Psoas muscle (tissue), 8 donors: ENCODE results near the gene B3GNT9. TPM values are rescaled to one million over a fixed set of nuclear protein-coding genes. Genes with fewer than 3 reads are reported as not detected.

Source experiments
- ATAC-seq, 4 donors: fragments of 200-7000 bp; cut with Tn5 transposase; one replicate each; pipeline ENCODE4 v1.9.1; 2020; ENCODE audit warnings: moderate library complexity in 3 of 4, mild to moderate bottlenecking in 2 of 4
- DNase-seq, 2 donors: peaks; one replicate each; pipeline ENCODE4 v3.0.0-alpha.2; 2020
- H3K27ac ChIP-seq: fragments of 200-600 bp; one replicate; pipeline ENCODE4 v1.8.0; 2022
- H3K27me3 ChIP-seq, 3 donors: fragments of 200-600 bp in 1 of 3; one replicate each; pipeline versions ENCODE4 v1.6.1 to v1.8.0; 2013 to 2022; ENCODE audit warnings: low read length in 2 of 3, mild to moderate bottlenecking in 2 of 3, moderate library complexity in 1 of 3; ENCODE audit not compliant: insufficient read depth in 3 of 3
- H3K36me3 ChIP-seq, 2 donors: fragments of 200-600 bp in 1 of 2; one replicate each; pipeline versions ENCODE4 v1.6.1 to v1.8.0; 2013 to 2022; ENCODE audit warnings: low read depth in 1 of 2, mild to moderate bottlenecking in 1 of 2, moderate library complexity in 1 of 2; ENCODE audit not compliant: insufficient read depth in 1 of 2
- H3K4me1 ChIP-seq: fragments of 200-600 bp; one replicate; pipeline ENCODE4 v1.8.0; 2022
- H3K4me3 ChIP-seq: fragments of 200-600 bp; one replicate; pipeline ENCODE4 v1.8.0; 2022; ENCODE audit warnings: mild to moderate bottlenecking
- H3K9me3 ChIP-seq: fragments of 200-600 bp; one replicate; pipeline ENCODE4 v1.8.0; 2022
- WGBS, 3 donors: extraction: QIAGEN DNeasy Blood & Tissue Kit; methylation state at CpG; one replicate each; pipeline versions ENCODE4 v1.1.6 to v1.1.7; 2013; 5-methylcytosine and 5-hydroxymethylcytosine counted together
- intact Hi-C, 2 donors: fragments of 100-400 bp; cut with DNase I; formaldehyde crosslinking; loops; one replicate each; pipeline versions ENCODE4 v1.11.0 to v1.14.2; 2022
- polyA plus RNA-seq, 3 donors: library from polyadenylated mRNA; stranded (reverse); fragments of 200-250 nt; gene quantifications; one replicate each; pipeline ENCODE4 v1.2.3, GENCODE V29; 2013
- total RNA-seq, 4 donors: library from RNA; stranded (reverse); fragmentation: NEBNext Ultra II Directional in 2 of 4; extraction: Animal tissue kit (Norgen Biotek cat#: 25700) in 2 of 4; gene quantifications; one replicate each; pipeline versions ENCODE4 v1.2.1 to v1.2.4, GENCODE V29; 2021 to 2023
- TF ChIP-seq, protein P1 (sequence below): fragments of 200-600 bp; IDR thresholded peaks from one replicate; pipeline ENCODE4 v1.8.0; 2022; ENCODE audit warnings: antibody characterized with exemption
- donor health status: healthy with polysubstance abuse.
- donor health status: DM: no; HTN: no; CAD: no; lungs with moderate emphysema.
- donor health status: Bipolar disorder and iron deficiency.
- donor health status: healthy.
- donor health status: DM: yes; HTN: yes; CAD: no.
- donor health status: DM: no; HTN: no; CAD: no.
- donor health status: DM: no; HTN: no; CAD: no.
- donor health status: DM: yes; HTN: yes; CAD: no.

Gene B3GNT9
- total and polyA plus RNA-seq, 7 donors, result 0.69 to 4.1 (median 1.2) TPM

DNA sequence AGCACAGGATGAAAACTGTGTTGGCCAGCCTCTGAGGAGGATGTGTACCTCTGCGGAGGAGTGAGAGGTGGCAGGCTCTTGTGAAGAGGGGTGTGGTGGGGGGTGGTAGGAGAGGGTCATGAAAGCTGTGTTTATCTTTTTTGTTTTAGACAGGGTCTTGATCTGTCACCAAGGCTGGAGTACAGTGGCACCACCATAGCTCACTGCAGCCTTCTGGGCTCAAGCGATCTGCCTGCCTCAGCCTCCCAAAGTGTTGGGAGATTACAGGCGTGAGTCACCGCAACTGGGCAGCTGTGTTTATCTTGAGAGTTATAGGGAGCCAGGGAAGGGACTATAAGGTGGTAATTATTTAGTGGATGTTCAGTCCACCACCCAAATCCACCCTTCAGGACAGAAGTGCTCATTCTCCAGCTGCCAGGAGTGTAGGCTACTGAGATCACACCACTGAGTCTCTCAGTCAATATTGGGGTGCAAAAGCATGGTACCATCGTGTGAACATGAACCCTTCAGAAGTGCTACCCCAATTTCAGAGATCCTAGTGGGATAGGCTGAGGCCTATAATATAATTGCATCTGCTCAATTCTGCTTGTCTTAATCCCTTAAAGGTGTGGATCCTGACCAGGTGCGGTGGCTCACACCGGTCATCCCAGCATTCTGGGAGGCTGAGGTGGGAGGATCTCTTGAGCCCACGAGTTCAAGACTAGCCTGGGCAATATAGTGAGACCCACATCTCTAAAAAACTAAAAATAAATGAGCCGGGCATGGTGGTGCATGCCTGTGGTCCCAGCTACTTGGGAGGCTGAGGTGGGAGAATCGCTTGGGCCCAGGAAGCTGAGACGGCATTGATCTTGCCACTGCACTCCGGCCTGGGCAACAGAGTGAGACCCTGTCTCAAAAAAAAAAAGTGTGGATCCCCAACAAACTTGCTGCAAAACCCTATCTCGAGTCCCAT, 39.9 kb upstream of the B3GNT9 start:
- H3K9me3 ChIP-seq, result no peaks in the 10 kb centered on the region
- peaks cover 10 to 22% of the 10 kb centered on the region in 2 donors for H3K36me3 ChIP-seq
- TF ChIP-seq, protein P1, sequence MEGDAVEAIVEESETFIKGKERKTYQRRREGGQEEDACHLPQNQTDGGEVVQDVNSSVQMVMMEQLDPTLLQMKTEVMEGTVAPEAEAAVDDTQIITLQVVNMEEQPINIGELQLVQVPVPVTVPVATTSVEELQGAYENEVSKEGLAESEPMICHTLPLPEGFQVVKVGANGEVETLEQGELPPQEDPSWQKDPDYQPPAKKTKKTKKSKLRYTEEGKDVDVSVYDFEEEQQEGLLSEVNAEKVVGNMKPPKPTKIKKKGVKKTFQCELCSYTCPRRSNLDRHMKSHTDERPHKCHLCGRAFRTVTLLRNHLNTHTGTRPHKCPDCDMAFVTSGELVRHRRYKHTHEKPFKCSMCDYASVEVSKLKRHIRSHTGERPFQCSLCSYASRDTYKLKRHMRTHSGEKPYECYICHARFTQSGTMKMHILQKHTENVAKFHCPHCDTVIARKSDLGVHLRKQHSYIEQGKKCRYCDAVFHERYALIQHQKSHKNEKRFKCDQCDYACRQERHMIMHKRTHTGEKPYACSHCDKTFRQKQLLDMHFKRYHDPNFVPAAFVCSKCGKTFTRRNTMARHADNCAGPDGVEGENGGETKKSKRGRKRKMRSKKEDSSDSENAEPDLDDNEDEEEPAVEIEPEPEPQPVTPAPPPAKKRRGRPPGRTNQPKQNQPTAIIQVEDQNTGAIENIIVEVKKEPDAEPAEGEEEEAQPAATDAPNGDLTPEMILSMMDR, result no peak
- peaks cover 28% of the 10 kb centered on the region for H3K4me1 ChIP-seq
- no peak for ATAC-seq
- no peaks in the 10 kb centered on the region for H3K27me3 ChIP-seq
- no peak for DNase-seq
- WGBS, 3 donors, result 74 to 80% (median 79%) methylated on average over 13 of the region's 13 CpGs
- peak overlapping the region; percentile 87 for H3K27ac ChIP-seq
- intact Hi-C loops, result loop anchor here in 1 of 2 donors (5.0 kb wide), 1 partner anchor 37 kb away; the partner anchor contains the start of gene TMEM208
- no peak overlapping the region for H3K4me3 ChIP-seq

DNA sequence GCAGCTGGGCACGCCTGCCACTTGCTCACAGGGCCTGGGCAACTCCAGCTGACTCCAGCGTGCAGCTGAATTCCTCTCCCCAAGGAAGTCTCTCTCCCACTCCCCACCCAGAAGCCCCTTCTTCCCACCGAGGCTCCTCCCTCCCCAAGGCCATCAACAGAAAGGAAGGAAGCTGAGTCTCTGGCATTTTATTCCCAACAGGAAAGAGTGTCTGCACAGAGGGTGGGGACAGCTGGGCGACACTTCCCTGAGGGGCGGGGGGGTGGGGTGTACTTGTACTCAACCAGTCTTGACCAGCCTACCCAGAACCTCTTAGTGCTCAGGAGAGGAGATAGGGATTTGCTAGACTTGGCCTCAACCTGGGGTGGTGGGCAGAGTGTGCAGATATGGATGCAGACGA, 39.2 kb upstream of the B3GNT9 start, which contains the start of gene EXOC3L1:
Gene EXOC3L1 (minus strand): TSS at position 96 of the 400 bp plus-strand sequence. CDS start 460 bp downstream, outside the sequence.
- ATAC-seq, result no peak
- Histone ChIP-seq H3K4me1 (peaks cover 34% of the 10 kb centered on the region), H3K27me3 (no peaks in the 10 kb centered on the region), H3K36me3 (peaks cover 4 to 15% of the 10 kb centered on the region in 2 donors), H3K9me3 (no peaks in the 10 kb centered on the region), H3K27ac (no peak within 1 kb of the TSS), H3K4me3 (peak within 1 kb of the TSS; percentile 11)
- 31 to 43% (median 41%) methylated on average over 6 of the region's 6 CpGs for WGBS, 3 donors
- TF ChIP-seq, protein P1, result no peak
- intact Hi-C loops, result loop anchor here in 1 of 2 donors (5.0 kb wide), 1 partner anchor 37 kb away; the partner anchor contains the start of gene TMEM208
- no peak for DNase-seq

DNA sequence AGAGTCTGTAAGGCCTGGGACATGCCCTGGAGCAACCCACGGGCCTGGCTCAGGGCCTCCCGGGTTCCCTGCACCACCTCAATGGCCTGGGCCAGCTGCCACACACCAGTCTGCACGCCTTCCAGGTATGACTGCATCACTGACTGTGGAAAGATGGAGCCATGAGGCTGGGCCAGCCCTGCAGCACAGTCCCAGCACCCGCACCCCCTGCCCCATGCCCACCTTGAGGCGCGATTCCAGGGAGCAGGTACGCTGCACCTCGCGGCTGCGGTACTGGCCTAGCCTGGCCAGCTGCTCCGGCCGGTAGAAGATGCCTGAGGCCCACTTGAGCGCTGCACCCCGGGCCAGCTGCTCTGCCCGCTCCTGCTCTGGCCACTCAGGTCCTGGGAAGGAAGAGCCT, 38.0 kb upstream of the B3GNT9 start:
- TF ChIP-seq, protein P1, result no peak
- Histone ChIP-seq H3K9me3 (no peaks in the 10 kb centered on the region), H3K4me1 (peaks cover 39% of the 10 kb centered on the region), H3K27ac (no peak overlapping the region), H3K36me3 (peaks cover 0 to 3% of the 10 kb centered on the region in 2 donors), H3K4me3 (no peak overlapping the region), H3K27me3 (no peaks in the 10 kb centered on the region)
- peak in 1 of 2 donors; percentile 51 for DNase-seq
- intact Hi-C loops, result no loop called here
- ATAC-seq, result no peak
- WGBS, 3 donors, result 87 to 90% (median 88%) methylated on average over 15 of the region's 15 CpGs

DNA sequence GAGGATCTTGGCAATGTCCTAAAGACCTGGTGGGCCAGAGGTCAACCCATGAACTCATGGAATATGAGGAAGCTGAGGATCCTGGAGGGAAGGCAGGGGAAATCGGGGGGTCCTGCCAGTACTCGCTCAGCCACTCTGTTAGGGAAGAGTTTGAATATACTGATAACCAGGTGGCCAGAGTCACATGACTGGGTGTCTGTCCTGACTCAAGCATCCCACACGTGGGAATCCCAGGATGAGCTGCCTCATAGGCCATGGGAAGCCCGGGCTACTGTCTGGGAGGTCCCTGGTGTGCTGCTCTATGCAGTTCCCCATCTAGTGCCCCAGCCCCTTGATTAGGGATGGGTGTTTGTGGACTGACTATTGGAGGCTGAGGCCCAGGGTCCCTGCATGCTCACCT, 37.5 kb upstream of the B3GNT9 start:
- 65 to 79% (median 77%) methylated on average over 4 of the region's 4 CpGs for WGBS, 3 donors
- TF ChIP-seq, protein P1, result no peak
- H3K9me3 ChIP-seq, result no peaks in the 10 kb centered on the region
- peaks cover 35% of the 10 kb centered on the region for H3K4me1 ChIP-seq
- H3K27ac ChIP-seq, result no peak overlapping the region
- DNase-seq (no peak), ATAC-seq (no peak)
- intact Hi-C loops, result no loop called here
- H3K27me3 ChIP-seq, result no peaks in the 10 kb centered on the region
- no peaks in the 10 kb centered on the region for H3K36me3 ChIP-seq
- H3K4me3 ChIP-seq, result no peak overlapping the region
